GM19193 (cell line): Measurements from ENCODE around the gene ITCH.

ENCODE experiments used
- POLR2A ChIP-seq: IDR thresholded peaks from 4 replicates; pipeline ENCODE4 v1.6.1; 2011; ENCODE audit not compliant: insufficient read depth, insufficient read length; ENCODE audit errors: extremely low read depth

Gene ITCH

DNA sequence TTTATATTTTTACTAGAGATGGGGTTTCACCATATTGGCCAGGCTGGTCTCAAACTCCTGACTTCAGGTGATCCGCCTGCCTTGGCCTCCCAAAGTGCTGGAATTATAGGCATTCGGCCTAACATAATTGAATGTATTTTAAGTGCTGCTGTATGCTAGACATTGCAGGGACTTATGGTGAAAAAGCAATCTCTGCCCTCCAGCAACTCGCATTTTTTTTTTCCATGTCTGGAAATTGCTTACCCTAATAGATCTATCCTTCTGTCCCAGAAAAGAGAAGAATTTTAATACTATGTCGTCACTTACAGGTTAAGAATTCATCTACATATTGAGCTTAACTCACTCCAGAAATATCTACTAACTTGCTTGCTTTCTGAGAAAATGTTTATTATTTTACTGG, 10.4 kb downstream of the ITCH start:
- no peak for TF ChIP-seq POLR2A

DNA sequence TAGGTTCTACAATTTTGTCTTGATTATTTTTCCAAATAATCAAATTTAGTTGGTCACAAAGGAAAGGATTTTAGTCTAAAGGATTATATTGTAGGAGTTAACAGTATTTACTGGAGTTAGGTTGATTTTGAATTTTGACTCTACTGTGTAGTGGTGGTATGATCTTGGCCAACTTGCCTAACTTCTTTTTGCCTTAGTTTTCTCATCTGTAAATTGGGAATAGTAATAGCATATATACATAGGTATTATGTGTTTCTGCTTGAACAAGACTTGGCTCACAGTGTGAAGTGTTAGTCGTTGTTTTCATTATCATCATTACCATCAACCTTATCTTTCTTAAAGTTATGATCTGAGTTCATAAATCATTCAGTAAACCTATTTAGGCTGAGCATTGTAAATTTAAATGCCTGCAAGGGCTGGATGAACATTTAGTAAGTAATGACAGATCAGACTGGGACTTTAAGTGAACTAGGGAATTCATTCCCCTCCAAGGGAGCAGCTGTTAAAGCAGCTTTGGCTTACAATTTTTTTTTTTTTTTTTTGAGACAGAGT, 11.2 kb downstream of the ITCH start:
- no peak for TF ChIP-seq POLR2A

DNA sequence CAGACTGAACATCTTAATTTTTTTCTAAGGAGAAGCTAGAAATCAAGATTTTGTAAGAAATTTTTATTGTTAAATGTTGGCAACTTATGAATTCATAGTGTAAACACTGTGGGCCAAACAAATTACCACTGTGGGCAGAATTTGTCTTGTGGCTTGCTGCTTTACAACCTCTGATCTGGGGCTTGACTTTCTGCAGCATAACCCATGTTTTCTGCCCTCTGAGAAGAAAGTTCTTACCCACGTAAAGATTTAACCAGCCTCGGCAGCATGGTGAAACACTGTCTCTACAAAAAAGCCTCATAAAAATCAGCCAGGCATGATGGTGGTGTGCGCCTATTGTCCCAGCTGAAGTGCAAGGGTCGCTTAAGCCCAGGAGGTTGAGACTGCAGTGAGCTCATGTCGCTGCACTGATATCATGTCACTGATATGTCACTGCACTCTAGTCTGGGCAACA, 12.9 kb downstream of the ITCH start:
- no peak for TF ChIP-seq POLR2A

DNA sequence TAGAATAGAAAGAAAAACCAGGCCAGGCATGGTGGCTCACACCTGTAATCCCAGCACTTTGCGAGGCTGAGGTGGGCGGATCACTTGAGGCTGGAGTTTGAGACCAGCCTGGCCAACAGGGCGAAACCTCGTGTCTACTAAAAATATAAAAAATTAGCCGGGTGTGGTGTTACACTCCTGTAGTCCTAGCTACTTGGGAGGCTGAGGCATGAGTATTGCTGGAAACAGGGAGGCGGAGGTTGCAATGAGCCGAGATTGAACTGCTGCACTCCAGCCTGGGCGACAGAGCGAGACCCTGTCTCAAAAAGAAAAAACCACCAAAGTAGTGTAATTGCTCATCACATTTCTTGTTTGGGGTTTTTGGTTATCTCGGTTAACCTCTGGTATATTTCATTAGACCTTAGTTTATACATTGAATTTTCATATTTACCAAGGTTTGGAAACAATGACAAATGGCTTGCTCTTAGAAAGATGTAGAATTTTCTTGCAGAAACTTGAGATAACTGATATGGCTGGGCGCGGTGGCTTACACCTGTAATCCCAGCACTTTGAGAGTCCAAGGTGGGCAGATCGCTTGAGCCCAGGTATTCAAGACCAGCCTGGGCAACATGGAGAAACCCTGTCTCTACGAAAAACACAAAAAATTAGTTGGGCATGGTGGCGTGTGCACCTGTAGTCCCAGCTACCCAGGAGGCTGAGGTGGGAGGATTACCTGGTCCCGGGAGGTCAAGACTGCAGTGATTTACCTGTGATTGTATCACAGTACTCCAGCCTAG, 14.2 kb downstream of the ITCH start:
- TF ChIP-seq POLR2A = no peak

DNA sequence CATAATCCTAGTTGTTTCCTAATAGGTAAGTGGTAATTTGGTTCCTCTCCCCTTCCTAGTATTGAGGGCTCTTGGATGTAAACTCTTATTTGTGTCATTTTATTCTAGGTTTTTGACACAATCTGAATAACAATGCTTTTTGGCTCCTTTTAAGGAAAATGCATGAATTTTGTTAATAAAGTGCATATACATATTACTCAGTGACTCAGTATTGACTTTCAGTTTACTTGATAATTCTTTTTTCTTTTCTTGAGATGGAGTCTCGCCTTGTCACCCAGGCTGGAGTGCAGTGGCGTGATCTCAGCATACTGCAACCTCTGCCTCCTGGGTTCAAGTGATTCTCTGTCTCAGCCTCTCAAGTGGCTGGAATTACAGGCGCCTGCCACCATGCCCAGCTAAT, 19.1 kb downstream of the ITCH start:
- no peak for TF ChIP-seq POLR2A

DNA sequence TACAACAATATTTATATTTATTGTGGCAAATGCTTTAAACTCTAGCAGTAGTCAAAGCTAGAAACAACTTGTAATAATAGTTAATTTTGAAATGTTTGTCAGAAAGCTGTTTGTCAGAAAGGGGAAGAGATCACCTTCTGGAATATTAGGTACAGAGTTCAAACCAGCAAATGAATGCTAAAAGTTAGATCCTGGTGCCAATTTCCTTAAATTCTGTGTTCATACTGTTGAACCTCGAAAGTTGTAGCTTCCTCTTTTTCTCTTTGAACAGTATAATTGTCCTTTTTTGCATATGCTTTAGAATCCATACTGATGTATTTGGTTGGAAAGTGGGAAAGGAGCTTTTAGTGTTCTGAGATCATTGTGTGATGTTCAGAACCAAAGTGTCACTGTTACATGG, 22.4 kb downstream of the ITCH start:
- TF ChIP-seq POLR2A = no peak

DNA sequence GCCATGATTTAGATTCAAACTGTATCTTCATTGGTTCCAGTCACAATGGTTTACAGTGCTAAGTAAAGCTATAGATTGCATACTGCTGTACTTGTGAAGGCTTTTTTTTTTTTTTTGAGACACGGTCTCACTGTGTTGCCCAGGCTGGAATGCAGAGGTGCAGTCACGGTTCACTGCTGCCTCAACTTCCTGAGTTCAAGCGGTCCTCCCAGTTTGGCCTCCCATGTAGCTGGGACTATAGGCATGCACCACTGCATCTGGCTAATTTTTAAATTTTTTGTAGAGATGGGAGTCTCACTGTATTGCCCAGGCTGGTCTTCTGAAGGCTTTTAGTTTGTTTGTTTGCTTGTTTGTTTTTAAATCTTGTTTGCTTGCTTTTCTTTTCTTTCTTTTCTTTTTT, 24.9 kb downstream of the ITCH start:
- TF ChIP-seq POLR2A = no peak

DNA sequence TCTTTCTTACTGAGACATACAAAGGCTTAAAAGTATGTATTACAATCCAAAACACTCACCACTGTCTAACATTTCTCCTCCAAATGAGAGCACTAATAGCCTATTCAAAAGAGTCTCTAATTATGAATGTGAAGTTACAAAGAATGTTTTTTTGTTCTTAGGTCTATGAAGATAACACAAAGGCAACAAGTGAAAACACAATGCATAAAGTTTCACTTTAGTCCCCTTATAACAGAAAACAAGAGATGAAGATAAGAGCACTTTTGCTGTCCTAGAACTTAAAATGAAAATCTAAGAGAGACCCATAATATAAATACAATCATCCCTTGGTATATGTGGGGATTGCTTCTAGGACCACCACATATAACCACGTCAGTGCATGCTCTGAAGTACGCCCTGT, 25.6 kb downstream of the ITCH start:
- no peak for TF ChIP-seq POLR2A

DNA sequence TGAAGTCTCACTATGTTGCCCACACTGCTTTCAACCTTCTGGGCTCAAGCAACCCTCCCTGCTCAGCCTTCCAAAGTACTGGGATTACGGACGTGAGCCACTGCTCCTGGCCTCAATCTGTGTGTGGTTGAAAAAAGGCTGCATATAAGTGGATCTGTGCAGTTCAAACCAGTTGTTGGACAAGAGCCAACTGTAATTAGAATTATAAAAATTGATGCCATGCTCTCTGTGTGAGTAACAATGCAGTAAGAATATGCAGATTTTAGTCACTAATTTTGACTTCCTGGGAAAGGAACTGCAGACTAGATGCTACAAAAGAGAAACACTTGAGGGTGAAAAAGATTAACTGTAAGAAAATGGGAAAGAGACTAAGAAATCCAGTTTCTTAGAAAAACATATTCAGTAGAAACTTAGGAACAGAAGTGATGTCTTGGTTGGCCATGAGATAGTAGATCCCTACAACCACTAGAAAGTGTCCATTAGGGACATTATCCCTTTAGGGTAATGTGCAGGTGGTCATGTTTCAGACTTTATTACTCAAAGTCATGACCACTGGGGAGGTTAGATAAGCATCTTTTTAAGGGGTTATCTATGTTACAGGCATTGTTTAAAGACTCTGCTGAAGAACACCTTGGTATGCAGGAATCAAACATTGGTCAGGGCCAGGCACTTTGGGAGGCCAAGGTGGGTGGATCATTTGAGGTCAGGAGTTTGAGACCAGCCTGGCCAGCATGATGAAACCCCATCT, 26.3 kb downstream of the ITCH start:
- no peak for TF ChIP-seq POLR2A

DNA sequence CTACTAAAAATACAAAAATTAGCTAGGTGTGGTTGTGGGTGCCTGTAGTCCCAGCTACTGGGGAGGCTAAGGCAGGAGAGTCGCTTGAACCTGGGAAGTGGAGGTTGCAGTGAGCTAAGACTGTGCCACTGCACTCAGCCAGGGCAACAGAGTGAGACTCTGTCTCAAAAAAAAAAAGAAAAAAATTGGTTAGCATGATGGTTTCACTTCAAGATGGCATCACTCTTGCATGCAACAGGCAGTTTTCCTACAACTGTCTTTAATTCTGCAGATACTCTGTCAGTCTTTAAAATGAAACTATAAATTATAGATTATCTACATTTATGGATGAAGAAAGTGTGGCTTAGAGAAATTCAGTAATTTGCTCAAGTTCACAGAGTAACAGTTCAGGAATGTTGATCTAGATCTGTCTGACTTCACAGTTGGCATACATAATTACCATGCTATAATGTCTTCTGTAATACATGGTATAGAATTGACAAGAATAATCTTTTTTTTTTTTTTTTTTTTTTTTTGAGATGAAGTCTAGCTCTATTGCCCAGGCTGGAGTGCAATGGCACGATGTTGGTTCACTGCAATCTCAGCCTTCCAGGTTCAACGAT, 27.0 kb downstream of the ITCH start:
- TF ChIP-seq POLR2A = no peak

DNA sequence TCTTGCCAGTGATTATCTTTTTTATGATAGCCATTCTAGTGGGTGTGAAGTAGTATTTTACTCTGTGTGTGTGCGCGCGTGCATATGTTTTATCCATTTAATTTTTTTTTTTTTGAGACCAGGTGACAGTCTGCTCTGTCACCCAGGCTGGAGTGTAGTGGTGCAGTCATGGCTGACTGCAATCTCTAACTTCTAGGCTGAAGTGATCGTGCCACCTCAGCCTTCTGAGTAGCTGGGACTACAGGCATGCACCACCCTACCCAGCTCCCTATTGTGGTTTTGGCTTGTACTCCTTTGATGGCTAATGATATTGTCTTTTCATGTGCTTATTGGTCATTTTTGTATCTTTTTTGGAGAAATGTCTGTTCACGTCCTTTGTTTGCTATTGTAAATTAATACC, 33.3 kb downstream of the ITCH start:
- TF ChIP-seq POLR2A = no peak

DNA sequence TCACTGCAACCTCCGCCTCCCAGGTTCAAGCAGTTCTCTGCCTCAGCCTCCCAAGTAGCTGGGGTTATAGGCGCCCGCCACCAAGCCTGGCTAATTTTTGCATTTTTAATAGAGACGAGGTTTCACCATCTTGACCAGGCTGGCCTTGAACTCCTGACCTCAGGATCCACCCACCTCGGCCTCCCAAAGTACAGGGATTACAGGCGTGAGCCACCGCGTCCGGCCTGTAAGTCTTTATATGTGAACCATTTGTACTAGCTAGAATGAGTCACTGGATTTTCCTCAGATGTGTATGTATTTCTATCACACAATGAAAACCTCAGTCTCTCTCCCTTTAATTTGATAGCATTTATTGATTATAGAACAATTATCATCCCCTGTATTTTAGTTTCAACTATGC, 34.0 kb downstream of the ITCH start:
- no peak for TF ChIP-seq POLR2A

DNA sequence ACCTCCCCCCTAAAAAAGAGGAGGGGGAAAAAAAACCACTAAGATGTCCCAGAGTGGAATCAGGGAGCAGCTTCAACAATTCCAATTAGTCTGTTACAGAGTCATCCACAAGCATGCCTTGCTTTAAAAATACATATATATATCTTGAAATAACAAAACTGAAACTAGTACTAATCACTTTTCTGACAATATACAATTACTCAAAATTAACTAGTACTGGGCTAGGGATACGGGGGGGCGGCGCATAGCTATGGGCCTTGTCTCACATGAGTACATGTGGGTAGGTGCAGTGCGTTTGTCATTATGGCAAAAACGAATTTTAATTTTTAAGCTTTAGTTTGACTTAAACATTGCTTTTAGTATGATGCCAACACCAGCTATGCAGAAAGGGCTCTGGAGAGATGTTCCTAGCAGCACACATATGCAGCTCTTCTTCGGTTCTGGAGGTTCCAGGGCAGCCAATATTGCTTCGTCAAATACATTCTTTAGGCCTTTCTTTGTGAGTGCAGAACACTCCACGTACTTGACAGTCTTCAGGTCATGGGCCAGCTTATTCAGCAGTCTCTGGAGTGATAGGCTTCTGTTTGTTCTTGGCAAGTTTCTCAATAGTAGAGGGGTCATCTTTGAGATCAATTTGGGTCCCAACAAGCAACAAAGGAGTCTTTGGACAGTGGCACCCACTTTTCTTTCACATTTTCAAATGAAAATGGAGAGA, 38.8 kb downstream of the ITCH start:
- TF ChIP-seq POLR2A = no peak

DNA sequence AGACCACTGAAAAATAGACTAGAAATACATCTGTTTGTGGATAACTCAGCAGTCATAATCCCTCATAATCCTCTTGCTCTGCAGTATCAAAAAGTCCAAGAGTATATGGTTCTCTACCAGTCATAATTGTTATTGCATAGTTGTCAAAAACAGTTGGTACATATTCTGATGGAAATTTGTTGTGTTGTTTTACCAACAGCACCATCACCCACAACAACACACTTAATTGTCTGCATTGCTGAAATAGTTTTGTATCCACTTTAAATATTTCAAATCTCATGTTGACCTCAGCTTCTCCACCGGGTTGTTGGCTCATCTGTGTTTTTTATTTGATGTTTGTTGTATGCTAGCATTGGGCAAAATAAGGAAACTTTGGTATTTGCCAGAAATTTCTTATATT, 39.4 kb downstream of the ITCH start:
- TF ChIP-seq POLR2A = no peak
